Glomerular visceral epithelial cell (primary cell): Measurements from ENCODE around the gene SPOUT1.
A peak's percentile ranks its signal among the peaks of the same experiment; 100 is the strongest.
"Not testable (repeated sequence)": the region's sequence is repeated elsewhere in the genome, so short reads cannot be mapped to it uniquely, and the experiment has no call there.

Experiments
- DNase-seq: peaks from one replicate; pipeline ENCODE4 v3.0.0-alpha.2; 2016; ENCODE audit errors: extremely low spot score

The SPOUT1 gene

DNA sequence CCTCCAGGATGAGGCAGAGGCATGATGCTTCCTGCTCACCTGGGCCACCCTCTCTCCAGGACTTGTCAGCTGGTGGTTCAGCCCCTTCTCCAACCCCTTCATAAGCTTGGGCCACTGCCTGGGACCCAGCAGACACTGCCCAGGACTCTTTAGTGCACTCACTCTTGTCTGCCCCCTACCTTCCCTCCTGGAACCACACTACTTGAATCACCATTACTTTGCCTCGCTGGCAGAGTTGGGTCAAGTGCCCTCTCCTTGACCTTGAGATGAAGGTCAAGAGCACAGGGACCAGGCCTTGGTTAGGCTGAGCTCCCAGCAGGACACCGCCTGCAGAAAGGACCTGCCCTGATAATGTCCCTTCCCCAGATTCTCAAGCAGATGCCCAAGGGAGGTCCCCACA, 19.8 kb downstream of the SPOUT1 start:
- DNase-seq = no peak

DNA sequence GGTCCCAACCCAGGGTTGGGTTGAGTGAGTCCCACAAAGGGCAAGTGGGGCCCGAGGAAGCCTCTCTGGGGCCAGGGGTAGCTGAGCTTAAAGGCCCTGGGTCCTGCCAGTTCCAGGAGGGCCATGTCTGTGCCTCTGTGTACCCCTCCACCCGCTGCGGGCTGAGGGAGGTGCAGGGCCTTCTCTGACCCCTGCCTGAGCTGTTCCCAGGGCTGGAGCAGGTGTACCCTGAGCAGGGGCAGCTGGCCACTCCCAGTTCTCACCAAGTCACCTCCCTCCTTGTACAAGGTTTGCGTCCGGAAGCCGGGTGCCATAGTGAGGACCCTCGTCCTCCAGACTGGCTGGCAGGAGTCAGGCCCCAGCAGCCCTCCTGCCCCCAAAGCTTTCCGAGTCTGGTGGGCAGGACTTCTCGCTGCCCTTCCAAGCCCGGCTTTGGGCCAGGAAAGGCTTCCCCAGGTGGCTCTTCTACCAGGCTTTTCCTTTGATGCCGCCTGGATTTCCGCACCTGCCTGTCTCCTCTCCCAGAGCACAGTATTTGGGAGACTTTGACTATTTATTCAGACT, 20.5 kb downstream of the SPOUT1 start:
- DNase-seq = no peak

DNA sequence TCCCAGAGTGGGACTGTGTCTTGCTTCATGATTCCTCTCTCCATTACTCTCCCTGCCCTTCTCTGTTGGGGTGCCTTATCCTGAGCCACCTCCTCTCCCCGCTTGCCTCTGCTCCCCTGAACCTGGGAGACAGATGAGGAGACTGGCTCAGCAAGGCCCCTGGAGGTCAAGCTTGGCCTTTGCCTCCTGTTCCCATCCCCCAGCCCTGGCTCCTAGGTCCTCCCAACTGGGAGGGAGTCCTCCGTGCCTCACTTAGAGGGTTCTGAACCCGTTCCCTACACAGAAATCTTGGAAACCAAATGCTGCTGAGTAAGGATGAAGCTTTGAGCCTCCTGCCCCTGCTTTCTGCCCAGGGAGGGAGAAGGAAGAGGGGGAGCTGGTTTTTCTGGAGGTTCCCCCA, 21.1 kb downstream of the SPOUT1 start:
- no peak for DNase-seq

GRCh38 chr9:128807827-128808226, 21.8 kb downstream of the SPOUT1 start:
- no peak for DNase-seq

GRCh38 chr9:128805661-128806060, 23.9 kb downstream of the SPOUT1 start:
- no peak for DNase-seq

- no peak for DNase-seq
Measured at GRCh38 chr9:128802482-128802881, 27.1 kb downstream of the SPOUT1 start.

DNA sequence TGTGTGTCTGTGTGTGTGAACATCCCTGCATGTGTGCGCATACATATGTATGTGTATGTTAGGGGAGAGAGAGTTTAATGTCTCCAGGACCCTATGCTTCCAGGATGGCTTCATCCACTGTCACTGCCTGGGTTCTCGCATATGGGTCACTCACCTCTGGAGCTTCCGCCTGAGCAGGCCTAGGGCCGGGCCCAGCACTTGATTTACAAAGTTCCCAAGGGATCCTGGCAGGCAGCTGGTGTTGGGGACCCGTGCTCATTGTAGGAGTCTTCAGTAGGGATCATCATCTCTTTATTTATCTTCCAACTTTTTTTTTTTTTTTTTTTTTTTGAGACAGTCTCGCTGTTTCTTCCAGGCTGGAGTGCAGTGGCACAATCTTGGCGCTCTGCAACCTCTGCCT, 29.5 kb downstream of the SPOUT1 start:
- no peak for DNase-seq

DNA sequence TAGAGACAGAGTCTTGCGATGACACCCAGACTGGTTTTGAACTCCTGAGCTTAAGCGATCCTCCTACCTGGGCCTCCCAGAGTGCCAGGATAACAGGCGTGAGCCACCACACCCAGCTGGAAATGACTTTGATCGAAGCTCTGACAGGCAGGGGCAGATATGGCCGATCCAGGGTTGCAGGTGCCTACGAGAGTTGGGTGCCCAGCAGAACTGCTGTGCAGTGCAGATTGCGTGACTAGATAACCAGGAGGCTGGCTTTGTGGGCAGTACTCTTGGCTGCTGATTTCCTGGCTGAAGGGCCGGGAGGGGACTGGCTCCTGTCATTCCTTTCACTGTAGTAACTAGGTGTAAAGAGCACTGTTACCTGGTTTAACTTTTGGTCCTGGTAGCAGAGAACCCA, 30.7 kb downstream of the SPOUT1 start:
- no peak for DNase-seq

- DNase-seq = not testable (repeated sequence)
Measured at GRCh38 chr9:128794961-128795360, 34.6 kb downstream of the SPOUT1 start.

DNA sequence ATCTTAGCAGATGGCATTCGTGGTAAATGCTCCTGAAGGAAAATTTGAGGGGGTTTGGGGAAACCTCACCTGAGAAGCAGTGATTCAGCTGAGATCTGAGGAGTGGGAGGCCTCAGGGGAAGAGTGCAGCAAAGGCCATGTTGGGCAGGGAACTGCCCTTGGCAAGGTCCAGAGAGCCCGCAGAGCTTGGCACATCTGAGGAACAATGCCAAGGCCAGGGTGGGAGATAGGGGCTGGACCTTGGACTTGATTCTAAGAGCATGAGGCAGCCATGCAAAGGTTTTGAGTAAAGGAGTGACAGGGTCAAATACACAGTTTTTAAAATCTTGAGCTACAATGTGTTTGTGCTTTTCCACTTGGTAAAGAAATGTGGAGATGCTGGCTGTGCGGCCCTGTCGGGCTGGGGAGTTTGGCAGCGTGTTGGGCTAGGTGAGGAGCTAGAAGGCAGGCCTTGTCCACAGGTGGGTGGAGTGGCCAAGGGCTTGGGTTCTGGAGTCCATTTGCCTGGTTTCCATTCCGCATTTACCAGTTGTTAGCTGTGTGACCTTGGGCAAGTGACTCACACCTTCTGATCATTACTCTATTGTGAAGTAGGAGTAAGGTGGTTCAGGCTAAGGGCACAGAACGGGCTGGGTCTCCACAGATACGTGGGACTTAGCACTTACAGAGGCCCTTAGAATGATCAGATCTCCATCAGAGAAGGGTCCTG, 36.5 kb downstream of the SPOUT1 start:
- no peak for DNase-seq

DNA sequence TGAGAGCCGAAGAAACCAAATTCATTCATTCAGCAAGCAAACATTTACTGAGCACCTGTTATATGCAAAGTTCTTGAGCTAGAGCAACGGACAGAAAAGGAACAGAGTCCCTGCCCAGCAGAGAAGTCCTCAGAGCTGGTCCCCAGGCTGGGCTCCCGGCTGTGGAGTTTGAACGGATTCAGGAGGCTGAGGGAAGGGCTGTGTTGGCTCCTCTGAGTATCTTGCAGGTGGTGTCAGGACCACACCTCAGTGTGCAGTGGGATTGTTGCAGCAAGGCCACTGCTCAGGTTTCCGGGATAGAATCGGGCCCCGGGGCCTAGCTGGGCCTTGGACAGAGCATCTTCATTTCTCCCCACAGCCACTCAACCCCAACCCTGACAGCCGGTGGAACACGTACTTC, 37.5 kb downstream of the SPOUT1 start:
- DNase-seq = no peak

DNA sequence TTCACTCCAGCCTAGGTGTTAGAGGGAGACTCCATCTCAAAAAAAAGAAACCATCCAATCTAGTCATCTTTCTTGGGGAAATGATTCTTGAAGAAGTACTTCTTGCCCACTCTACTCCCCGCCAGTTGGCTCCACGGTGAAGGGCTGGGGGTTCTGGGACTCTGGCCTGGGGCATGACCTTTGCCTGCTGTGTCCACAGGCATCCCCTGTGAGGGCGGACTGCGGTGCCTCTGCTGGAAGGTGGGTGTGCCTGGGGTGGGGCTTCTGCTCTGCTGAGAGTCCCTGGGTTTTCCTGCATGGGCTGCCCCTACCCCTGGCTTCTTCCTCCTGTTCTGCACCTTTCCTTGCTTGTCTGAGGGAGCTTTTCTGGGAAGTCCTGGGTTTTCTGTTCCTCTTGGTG, 39.1 kb downstream of the SPOUT1 start:
- no peak for DNase-seq

- DNase-seq = no peak
Measured at GRCh38 chr9:128788445-128788844, 41.1 kb downstream of the SPOUT1 start.

DNA sequence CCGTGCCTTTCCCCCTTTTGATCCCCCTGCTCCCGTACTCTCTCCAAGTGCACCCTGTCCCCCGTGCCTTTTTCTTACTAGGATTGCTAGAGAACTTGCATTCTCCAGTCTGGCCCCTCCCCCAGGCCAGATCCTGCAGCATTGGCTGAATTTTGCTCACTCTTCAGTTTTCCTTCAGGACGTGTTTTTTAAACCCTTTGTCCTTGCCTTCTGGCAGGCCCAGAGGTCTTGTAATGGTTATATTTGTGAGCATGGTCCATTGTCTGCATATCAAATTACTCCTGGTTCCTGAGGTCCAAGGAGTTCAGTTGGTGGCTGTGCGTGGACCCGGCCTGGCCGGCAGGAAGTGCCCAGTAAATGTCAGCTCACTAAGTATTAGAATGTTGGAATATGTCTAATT, 41.9 kb downstream of the SPOUT1 start:
- no peak for DNase-seq

DNA sequence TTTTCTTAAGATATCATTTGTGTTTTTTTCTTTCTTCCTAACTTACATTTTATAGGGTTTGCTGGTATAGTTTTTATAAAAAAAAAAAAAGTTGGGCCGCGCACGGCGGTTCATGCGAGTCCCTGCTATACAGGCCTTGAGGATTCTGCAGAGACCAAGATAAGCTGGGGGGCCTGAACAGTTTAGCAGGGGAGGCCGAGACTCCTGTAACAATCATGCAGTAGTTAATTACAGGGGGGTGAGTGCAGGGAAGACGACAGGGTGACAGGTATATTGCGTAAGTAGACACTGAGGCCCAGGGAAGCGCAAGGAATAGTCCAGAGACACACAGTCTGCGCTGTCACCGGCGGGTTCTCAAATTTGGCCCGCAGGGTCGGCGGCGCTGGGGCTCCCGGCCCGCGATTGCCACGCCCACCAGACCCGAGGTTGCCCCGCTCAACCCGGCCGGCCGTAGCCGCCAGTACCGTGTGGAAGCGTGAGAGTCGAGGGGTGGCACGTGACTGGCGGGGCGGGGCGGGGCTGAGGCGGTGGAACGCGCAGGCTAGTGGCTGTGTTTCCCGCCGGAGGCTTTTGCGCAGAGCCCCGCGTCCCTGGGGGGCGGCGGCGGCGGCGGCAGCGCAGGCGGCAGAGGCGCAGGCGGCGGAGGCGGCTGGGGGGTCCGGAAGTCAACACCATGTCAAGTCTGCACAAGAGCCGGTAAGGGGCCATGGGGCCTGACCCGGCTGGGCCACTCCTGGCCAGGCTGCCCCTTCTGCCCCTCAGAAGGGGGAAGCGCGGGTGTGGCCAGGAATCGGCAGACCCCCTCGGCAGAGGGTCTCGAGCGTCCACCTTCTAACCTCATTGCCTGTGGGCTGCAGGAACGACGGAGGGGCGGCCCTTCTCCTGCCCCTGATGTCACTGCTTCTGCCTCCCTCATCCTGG, 42.7 kb downstream of the SPOUT1 start, which contains the start of gene TBC1D13:
Gene TBC1D13, plus strand, starts transcription at position 573 of the 921 bp plus-strand sequence. Its CDS starts 101 bp downstream, at position 674.
- DNase-seq = peak; percentile 85

DNA sequence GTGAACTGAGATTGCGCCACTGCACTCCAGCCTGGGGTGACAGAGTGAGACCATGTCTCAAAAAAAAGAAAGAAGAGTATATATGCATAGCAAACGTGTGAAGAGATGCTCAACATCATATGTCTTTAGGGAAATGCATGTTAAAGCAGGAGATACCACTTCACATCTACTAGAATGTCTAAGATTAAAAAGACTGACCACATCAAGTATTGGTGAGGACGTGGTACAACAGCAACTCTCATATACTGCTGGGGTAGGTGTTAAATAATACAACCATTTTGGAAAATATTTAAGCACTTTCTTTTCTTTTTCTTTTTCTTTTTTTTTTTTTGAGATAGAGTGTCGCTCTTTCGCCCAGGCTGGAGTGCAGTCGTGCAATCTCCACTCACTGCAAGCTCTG, 44.2 kb downstream of the SPOUT1 start:
- no peak for DNase-seq

DNA sequence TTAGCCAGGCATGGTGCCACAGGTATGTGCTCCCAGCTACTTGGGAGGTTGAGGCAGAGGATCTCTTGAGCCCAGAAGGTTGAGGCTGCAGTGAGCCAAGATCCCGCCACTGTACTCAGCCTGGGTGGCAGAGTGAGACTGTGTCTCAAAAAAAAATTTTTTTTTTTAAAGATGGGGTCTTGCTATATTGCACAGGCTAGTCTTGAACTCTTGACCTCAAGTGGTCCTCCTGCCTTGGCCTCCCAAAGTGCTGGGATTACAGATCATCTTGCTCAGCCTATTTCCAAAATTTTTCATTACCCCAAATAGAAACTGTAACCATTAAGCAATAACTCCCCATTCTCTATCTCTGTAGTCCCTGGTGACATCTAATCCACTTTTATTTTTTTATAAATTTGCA, 46.9 kb downstream of the SPOUT1 start:
- DNase-seq = no peak

- no peak for DNase-seq
Measured at GRCh38 chr9:128781187-128782070, 48.2 kb downstream of the SPOUT1 start.

DNA sequence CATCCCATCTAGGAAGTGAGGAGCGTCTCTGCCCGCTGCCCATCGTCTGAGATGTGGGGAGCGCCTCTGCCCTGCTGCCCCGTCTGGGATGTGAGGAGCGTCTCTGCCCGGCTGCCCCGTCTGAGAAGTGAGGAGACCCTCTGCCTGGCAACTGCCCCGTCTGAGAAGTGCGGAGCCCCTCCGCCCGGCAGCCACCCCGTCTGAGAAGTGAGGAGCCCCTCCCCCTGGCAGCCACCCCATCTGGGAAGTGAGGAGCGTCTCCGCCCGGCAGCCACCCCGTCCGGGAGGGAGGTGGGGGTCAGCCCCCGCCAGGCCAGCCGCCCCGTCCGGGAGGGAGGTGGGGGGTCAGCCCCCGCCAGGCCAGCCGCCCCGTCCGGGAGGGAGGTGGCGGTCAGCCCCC, 49.5 kb downstream of the SPOUT1 start:
- not testable (repeated sequence) for DNase-seq

DNA sequence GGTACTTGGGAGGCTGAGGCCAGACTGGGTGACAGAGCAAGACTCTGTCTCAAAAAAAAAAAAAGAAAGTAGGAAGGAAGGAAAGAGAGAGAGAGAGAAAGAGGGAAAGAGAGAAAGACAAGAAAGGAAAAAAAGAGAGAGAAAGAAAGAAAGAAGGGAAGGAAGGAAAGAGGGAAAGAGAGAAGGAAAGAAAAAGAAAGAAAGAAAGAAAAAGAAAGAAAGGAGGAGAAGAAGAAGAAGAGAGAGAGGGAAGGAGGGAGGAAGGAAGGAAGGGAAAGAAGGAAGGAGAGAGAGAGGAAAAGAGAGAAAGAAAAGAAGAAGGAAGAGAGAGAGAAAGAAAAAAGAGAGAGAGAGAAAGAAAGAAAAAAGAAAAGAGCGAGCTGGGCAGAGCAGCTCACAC, 54.8 kb downstream of the SPOUT1 start:
- DNase-seq = no peak

DNA sequence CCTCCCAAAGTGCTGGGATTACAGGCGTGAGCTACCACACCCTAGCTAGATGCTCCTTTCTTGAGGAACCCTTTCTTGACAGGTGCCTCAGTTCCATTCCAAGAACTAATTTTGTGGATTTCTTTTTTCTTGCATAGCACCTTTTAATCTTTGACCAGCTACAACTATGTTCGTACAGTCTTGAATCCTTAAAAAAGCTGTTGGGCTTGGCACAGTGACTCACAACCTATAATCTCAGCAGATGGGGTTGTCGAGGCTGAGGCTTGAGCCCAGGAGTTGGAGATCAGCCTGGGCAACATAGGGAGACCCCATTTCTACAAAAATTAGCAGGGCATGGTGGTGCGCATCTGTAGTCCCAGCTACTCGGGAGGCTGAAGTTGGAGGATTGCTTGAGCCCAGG, 56.5 kb downstream of the SPOUT1 start:
- DNase-seq = no peak
